DMS53 treated with DMSO at 0.1 percent for 48 hours (cell line): Measurements from ENCODE around the gene KDSR.

Source experiments
- DNase-seq: peaks from one replicate; lab custom pipeline; 2025; ENCODE audit not compliant: unreplicated experiment; lab: John Stamatoyannopoulos, UW

Gene KDSR

DNA sequence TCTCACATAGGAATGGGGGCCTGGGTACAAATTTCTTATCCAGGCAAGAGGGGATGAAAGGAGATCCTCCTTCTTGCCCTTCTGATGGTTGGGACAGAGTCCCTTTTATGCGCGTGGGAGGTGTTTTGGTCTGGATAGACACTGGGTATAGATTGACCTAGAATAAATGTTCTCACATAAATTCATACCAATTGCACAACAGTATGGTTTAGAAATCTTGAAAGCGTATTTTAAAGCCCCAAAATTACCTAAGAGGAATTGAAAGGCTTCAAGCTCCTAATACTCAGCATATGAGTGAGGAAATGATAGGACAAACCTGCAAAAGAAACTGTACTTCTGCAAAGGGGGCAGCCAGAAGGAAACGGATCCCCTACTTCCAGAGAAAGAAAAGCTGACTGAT is 44.8 kb downstream of the KDSR start:
- DNase-seq = no peak

DNA sequence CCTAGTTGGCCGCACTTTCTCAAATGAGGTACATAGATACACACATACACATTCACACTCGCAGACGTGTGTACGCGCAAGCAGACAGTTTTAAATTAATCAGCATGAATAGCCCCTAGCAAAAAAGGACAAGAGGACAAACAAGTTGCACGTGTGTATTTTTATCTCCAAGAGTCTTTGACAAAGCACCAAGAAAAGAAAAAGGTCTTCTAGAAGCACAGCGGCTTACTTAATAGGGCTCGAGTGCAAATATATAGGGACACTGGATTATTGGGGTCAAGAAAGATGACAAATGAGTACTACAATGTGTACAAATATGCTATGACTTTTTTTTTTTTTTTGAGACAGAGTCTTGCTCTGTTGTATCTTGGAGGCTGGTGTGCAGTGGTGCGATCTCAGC is 45.7 kb downstream of the KDSR start:
- peak; percentile 22 for DNase-seq

DNA sequence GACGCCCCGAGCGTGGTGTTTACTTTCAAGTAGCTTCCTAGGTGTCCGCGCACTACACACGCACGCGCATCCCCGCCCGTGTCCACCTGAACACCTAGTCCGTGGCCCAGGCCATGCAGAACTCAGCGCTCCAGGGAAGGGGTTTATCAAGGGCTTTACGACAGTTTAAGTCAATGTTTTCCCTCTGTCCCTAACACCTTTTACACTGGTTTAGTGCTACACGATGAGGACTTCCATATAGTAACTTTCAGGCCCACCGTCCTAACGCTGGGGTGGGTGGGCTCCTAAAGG is 46.1 kb downstream of the KDSR start:
- DNase-seq = no peak

DNA sequence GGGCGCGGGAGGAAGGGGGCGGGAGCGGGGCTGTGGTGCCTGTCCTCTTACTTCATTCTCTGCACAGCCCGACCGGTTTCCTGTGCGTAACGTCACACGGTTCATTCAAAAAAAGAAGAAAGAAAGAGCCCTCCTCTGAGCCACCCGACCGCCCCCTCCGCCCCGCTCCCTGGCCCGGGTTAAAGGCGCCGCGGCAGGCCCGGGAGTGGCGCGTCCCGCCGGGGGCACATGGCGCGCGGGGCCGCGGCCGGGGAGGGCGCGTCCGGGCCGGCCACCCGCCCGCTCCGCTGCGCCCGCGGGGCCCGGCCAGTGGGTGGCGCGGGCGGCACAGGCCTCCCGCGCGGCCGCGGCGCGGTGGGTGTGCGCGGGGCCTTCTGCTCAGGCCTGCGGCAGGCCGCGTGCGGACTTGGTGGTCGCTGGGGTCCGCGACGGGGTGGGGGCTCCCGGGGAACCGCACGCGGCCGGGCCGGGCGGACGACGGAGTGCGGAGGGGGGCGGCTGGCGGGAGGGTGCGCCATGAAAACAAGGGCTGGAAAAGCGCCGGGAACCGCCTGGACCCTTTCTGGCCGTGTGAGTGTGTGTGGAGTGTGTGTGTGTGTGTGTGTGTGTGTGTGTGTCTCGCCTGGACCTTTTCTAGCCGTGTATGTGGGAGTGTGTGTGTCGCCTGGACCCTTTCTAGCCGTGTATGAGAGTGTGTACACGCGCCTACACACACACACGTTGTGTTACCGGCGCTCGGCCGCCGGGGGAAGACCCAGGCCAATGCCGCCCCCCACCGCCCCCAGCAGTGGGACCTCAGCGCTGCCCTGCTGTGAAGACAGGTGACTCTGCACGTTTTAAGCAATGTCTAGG is 46.7 kb downstream of the KDSR start:
- DNase-seq = peak; percentile 93

DNA sequence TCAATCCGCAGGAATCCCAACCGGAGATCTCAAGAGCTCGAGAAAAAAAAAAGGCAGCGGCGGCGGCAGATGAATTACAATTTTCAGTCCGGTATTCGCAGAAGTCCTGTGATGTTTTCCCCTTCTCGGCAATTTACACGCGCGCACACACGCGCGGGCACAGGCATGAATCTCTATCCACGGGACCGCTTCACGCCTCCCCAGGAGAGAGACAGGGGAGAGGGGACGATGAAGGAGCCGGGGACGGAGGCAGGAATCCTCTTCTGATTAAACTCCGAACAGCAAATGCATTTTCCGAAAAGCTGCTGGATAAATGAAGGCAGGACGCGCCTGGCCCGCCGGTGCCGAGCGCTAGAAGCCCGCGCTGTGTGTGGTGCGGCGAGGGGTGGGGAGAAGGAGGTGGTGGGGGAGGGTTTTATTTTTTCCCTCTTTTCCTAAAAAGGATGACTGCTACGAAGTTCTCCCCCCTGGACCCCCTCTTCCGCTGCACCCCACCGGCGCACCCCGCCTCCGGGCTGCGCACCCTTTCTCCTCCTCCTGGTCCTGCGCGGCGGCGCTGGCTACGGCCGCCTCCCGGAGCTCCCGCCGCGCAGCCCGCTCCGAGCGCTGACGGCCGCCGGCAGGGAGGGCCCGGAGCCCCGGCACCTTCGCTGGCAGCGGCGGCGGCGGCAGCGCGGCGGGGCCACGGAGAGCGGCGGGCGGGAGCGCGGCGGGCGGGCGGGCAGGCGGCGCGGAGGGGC is 47.5 kb downstream of the KDSR start, which contains the start of gene BCL2:
Gene BCL2, minus strand, starts transcription at position 387 of the 740 bp plus-strand sequence.
- DNase-seq = peak; percentile 58

DNA sequence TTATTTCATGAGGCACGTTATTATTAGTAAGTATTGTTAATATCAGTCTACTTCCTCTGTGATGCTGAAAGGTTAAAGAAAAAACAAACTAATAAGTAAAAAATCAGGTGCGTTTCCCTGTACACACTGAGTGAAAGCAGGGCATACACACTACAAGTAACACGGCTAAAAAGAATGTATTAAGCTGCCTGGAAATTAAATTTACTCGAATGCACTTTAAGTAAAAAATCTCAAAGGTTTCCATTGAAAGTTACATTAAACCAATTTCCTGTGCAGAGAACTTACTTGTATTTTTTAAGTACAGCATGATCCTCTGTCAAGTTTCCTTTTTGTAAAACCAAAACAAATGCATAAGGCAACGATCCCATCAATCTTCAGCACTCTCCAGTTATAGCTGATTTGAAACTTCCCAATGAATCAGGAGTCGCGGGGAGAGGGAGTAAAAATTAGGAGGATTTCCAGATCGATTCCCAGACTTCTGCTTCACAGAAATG is 48.1 kb downstream of the KDSR start:
- peak; percentile 58 for DNase-seq

DNA sequence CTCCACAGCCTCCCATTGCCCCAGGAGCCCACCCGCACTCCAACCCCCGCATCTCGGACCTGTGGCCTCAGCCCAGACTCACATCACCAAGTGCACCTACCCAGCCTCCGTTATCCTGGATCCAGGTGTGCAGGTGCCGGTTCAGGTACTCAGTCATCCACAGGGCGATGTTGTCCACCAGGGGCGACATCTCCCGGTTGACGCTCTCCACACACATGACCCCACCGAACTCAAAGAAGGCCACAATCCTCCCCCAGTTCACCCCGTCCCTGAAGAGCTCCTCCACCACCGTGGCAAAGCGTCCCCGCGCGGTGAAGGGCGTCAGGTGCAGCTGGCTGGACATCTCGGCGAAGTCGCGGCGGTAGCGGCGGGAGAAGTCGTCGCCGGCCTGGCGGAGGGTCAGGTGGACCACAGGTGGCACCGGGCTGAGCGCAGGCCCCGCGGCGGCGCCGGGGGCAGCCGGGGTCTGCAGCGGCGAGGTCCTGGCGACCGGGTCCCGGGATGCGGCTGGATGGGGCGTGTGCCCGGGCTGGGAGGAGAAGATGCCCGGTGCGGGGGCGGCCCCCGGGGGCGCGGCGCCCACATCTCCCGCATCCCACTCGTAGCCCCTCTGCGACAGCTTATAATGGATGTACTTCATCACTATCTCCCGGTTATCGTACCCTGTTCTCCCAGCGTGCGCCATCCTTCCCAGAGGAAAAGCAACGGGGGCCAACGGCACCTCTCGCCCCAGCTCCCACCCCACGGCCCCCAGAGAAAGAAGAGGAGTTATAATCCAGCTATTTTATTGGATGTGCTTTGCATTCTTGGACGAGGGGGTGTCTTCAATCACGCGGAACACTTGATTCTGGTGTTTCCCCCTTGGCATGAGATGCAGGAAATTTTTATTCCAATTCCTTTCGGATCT is 48.8 kb downstream of the KDSR start:
- peak; percentile 96 for DNase-seq

DNA sequence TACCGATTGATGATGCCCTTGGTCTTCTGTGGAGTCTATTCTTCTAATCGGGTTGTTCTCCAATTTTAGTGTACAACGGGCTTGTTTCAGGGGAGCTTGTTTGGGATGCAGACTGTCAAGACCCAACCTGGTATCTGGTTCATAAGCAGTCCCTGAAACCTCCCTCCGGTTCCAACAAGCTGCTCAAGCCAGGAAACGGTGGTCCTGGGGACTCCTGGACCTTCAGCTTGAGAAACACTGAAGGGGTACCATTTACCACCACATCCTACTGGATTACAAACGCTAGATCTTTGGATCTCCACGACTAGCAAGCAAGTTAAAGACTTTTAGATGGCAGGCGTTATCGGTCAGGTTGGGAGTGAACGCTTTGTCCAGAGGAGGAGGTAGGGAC is 49.5 kb downstream of the KDSR start:
- DNase-seq = peak; percentile 72

DNA sequence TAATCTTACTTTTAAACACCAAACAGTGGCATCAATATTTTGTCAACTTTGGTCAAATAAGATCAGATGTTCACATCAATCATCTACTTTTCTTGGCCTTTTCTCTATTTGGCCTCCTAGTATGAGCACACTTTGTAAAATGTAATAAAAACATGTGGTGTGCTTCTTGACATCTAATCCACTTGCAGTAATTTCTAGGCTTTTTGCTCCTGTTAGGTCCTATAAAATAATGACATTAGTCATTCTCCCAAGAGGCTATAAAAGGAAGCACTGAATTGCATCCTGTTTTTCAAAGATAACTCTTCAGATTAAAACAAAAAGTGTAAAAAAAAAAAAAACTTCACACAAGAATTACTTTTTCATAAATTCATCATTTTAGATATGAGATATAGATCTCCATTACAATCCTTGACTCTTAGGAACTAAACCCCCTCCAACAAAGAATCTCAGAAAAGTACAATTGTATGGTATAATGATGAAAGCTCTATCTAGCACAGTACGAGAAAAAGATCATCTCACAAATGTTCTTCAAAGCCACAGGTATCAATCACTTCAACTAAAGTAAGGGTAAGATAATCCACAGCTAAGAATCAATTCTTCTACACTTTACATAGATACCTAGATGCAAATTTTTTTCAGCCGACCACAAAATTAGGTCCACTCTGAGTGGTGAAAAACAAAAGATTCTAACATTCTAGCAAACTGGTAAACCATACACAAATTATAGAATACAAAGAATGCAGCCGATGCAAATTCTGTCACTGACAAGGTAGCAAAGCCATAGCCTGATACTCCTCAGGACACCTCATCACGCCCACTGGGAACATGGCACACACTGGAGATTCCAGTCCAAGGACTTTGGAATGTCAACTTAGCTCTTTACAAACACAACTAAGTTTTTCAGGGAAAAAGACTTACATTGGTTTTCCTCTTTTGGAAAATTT is 50.1 kb downstream of the KDSR start:
- DNase-seq = peak; percentile 31

DNA sequence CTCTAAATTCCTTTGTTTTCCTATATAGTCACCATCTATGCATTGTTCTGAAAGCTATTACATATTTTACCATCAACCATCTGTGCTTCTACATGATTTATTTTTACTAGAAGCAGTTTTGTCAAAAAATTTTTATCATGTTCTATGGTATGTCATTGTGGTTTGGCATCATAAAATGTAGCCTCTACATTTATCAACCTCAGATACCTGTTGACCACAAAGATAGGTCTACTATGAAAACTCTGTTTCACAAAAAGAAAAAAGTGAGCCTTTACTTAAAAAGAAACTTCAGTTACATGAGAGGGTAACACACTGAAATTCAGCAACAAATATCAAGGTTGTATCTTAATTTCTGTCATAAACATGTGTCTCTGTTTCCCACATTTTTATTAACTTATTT is 51.1 kb downstream of the KDSR start:
- DNase-seq = no peak

DNA sequence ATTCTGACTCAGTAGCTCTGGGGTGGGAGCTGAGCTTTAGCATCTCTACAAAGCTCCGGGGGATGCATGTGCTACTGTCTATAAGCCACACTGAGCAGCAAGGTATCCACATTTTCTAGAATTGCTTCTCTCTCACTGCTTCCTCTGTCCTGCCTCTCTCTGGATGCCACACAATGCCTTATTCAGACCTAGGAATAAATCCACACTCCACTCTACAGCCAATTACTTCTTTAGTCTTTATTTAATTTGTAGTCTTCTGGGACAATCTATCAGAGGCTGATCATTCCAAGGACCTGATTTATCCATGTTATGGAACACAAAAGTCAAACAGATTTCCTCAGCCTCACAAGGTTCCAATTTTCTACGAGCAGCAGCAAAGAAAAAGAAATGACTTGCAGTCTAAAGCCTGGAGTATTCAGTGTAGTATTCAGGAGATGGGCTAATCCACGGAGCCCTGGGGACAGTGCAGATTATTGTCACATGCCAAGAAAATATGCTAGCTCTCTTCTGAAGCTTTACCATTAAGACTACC is 51.8 kb downstream of the KDSR start:
- no peak for DNase-seq

DNA sequence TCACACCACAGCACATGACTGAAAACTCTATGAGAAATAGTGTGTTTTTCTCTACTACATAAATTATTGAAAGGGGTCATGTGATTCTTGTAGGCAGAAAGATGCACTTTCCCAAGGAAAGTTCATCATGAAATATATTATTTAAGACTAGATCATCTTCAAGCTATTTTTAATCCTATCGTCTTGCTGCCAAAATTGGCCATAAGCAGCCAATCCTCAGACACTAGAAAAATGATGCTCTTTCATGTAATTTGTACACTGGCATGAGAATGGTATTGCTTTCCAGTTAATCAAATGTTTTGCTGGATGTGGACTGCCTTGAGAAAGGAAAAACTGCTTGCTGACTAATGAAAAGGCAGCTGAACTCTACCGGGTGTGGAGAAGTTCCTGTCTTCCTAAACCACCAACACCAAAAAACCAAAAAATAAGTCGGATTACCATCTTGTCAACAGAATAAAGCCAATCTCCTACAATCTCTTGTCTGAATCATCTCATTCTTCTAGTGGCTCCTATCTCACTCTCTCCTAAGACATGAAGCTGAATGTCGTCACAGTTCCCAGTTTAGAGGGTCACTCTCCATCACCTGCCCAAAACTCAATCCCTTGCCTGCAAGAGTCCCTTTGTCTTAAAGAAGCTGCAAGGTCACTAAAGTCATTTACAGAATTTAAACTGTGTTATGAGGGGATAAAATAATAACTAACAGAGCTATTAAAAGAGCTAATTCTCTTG is 52.8 kb downstream of the KDSR start:
- DNase-seq = no peak

DNA sequence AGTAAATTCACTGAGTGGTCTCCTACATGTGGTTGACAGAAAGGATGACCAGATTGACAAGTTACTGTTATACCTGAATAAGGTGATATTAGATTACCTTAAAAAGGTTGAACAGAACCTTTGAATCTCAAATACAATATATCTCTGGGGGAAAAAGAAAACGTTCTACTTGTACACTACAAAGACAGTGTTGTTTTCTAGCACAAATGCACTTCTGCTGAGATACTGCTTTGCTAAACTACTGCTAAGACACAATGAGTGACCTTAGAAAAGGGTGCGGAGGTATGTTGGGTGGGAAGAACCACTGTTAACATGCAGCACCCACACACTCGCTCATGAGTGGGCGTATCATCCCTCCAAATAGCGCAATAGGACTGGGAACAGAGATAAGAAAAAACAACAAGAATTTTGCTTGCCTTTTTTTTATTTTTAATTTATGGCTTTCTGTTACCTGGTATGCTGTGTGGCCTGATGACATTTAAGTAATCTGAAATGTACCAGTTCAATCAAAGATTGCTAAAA is 53.5 kb downstream of the KDSR start:
- DNase-seq = no peak

DNA sequence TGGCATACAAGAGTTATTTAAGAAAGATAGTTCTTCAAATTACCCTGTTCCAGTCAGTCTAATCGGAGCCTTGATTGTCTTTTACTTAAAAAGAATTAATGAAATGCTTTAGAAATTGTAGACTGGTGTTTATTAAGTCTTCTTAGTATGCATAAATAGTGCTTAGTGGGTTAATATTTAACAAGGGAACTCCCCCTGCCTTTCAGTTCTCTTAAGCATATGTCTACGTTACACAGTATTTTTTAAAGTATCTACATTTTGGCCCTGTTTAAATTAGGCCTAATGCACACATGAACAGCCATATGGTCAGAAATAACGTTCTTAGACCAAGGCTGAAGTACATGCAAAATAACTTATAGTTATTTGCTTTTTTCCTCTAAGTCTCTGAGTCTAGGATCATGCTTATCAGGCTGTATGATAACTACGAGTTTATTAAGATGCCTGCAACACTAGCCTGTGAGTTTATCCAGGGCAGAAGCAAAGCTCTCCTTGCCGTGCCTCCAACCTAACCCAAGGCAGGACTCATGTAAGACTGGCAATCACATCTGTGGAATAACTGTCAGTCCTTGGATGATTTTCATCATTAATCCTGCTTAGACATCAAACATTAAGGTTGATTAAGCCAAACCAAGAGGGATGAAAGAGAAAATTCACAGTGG is 54.1 kb downstream of the KDSR start:
- DNase-seq = no peak

DNA sequence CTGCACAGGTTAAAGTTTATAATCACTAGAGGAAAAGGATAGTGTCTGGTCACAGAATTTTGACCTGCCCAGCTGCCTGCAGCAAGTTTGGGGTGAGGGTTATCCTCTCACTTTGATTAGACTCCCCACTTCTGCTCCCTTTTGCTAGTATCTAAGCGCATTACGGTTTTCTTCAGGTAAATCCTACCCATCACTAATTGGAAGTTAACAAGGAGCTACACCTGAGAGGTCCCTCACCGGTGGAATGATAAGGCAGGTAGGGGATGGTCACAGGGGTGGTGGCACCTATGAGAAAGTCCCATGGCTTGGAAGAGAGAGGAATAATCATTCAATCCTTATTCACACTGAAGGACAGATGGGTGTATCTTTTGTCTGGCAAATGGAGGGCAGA is 55.0 kb downstream of the KDSR start:
- no peak for DNase-seq

DNA sequence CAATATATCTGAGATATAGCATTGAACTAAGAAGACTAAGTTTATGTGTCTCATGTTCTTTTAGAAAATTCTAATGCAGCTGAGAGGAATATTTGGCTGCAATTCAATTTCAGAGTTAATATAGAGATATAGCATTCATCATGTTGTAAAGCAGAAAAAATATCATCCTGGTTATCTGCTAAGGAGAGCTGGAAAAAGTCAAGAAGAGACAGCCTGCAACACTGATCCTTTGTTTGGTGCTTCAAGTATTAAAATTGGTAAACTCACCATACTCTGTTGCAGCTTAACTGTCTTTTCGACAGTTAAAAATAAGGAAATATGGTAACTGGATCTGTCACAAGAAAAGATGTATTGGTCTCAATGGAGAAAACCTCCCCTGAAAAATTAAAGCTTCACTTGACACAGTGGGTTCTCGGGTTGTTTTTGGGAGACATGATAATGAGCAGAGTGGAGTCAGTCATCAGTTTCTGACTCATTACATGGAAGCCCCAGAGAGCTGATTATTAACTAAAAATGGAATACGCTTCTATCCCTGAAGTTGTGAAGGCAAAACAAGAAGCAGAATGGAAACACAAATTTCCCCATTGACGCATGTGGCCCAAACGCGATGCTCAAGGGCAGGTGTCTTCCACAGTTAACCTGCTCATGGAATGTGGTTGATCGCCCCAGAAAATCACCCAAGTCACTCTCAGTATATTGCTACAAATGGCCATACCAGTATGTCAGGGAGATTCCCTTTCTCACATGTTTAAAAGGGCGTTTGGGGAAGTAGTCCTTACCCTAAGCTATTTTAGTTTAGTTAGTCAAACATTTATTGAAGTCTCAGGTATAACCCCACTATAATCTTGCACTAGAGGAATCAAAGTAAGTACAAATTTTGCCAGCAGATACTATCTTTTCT is 55.6 kb downstream of the KDSR start:
- DNase-seq = no peak

DNA sequence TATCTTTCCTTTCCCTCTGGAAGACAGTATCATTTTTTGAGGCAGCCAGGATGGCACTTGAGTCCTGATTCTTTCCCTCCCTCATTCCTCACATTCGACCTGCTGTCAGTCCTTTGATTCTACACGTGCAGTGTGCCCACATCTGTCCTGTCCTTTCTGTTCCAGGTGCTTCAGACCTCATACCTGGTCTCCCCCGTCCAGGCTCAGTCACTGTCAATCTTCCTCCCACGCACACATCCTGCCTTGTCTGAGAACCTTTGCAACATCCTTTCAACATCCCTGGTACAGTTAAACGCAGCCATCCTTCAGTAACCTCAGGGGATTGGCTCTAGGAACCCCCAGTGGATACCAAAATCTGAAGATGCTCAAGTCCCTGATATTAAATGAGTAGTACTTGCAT is 57.6 kb downstream of the KDSR start:
- no peak for DNase-seq
